ENCODE results near the gene MRO.

Gene MRO

DNA sequence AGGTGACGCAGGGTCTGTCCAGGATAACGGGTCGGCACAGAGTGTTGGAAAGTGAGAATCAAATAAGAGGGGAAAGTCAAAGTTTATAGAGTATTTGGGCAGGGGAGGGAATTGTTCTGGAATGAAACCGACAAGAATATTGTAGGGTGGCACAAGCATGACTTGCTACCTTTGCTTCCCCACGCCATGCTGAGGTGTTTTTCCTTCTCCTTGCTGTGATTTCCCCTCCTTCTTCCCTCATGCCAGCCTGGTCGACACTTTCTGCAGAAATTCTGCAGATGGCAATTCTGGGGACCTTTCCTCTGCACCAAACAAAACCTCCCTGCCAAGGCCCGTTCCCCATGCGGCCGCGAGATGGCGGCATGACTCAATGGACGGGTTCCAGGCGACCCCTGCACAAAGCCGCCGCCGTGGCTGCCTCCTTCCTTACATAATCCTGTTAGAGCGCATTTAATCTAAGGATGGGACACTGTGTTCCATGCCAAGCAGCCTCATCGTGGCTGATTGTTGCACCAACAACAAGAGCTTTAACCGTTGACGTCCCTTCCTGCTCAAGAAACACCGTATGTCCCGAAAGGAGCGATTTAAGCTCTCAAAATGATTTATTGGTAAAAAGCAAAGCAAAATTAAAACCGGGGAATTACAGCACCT, at the start of gene MRO:
Gene MRO (minus strand): TSS at position 289 of the 651 bp plus-strand sequence. CDS start 10,616 bp downstream, outside the sequence.
- DNase-seq: peak; percentile 81 to 91 (median 87)

GRCh38 chr18:50869150-50869549, 49.3 kb upstream of the MRO start:
- DNase-seq: no peak

DNA sequence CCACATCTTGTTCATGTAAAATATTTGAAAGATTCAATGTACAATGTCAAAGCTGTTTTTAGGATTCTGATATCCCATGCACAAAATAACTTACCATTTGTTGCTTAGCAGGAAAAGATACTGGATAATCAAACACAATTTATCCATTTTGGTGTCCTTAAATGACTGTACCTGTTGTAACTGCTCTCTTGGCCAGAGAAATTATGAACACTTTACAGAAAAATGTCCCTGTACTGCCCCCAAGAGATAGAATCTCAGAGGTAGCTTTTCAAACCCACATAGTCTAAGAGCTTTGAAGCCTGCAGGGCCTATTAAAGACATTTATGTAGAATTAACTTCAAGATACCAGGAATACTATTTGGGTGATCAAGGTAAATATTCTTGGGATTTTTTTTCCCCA, 46.9 kb upstream of the MRO start:
- peak; percentile 37 to 65 (median 63) for DNase-seq

GRCh38 chr18:50863840-50864375, 44.1 kb upstream of the MRO start:
- peak in 1 of 3 donors; percentile 33 for DNase-seq

DNA sequence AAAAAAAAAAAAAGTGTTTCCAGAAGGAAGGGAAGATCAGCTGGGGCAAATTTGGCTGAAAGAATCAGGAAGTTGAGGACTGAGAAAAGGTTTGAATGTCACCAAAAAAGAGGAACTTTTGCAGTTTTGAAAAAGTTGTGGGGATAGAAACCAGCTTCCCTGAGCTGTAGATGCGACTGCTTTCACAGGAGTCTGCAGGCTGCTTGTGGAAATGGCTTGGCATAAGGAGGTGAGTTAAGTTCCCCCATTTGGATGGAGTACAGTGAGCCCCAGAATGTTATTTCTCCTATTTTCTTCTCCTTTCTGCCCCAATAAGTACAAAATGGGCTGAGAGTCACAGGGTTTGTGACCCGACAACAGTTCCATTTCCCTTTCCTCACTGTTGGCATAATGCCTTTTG, 42.6 kb upstream of the MRO start:
- peak; percentile 53 to 73 (median 70) for DNase-seq

DNA sequence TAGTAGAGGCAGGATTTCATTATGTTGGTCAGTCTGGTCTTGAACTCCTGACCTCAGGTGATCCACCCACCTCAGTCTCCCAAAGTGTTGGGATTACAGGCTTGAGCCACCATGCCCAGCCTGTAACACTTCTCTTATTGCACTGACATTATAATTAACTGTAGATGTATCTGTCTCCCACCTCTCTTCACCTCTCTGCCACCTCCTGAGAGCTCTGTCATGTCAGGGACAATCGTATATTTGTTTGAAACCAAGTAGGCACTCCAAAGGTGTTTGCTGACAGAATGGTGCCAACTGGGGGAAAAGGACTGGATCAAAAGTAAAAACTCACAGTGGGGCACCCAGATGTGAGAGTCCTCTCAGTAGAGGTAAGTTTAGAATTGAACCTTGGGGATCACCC, 41.8 kb upstream of the MRO start:
- no peak for DNase-seq

- DNase-seq: peak; percentile 58 to 67 (median 64)
Measured at GRCh38 chr18:50859793-50860555, 40.2 kb upstream of the MRO start.

DNA sequence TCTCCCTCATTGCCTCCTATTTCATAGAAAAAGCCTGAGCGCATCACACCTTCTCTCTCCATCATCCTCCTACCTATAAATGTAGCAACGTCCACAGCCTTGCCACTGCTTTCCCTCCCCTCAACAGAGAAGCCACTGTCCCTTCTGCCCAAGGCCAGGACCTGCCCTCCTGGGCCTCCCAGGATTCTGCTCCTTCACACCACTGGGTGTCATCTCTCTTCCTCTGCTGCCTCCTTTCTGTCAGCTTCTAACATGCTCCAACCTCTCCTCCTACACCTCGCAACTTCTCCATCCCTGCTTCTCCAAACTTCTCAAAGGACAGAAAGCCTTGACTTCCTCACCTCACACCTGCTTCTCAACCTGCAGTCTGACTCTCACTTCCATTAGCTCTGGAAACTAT, 37.9 kb upstream of the MRO start:
- DNase-seq: peak in 1 of 3 donors; percentile 49

GRCh38 chr18:50857166-50857565, 37.4 kb upstream of the MRO start:
- peak; percentile 31 to 54 (median 48) for DNase-seq

DNA sequence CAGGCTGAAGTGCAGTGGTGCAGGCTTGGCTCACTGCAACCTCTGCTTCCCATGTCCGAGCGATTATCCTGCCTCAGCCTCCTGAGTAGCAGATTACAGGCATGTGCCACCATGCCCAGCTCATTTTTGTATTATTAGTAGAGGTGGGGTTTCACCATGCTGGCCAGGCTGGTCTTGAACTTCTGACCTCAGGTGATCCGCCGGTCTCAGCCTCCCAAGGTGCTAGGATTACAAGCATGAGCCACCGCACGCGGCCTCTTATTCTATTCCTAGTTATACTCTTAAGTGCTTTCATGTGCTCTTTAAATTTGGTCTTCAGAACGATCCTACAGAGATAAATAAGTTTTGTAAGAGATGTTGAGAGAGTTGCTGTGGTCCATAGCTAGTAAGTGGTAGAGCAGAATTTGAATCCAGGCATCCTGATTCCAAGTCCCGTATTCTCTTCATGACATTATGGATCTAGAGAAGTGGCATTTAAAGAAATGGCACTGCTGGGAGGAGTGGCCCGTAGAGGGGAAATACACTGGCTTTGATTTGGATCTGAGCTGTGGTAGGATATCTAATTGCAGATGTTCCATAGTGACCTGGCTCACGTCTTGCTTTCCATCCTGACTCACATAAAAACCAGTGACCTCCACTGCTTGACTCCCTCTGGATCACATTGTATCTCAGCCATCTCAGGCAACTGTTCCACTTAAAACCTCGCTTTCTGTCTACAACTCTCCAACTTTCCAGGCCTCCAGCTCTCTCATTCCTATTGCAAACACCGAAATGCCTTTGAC, 36.4 kb upstream of the MRO start:
- no peak for DNase-seq

DNA sequence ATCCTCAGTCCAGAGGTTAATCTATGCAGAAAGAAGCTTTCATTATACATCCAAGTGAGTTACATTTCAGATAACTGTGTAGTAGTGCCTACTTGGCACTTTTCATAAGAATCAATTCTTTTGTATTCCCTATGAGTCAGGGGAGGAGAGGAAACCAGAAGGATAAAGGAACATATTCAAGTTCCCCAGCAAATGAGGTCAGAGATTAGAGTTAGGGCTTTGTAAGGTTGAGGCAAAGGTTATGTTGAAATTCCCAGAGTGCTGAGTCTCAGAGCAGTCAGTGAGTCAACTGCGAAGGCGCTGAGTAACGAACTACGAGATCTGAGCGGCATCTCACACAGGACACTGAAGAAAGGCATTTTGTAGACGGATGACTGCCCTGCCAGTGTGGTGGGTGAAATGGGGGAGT, 34.1 kb upstream of the MRO start:
- DNase-seq: peak; percentile 91 to 99 (median 98)

DNA sequence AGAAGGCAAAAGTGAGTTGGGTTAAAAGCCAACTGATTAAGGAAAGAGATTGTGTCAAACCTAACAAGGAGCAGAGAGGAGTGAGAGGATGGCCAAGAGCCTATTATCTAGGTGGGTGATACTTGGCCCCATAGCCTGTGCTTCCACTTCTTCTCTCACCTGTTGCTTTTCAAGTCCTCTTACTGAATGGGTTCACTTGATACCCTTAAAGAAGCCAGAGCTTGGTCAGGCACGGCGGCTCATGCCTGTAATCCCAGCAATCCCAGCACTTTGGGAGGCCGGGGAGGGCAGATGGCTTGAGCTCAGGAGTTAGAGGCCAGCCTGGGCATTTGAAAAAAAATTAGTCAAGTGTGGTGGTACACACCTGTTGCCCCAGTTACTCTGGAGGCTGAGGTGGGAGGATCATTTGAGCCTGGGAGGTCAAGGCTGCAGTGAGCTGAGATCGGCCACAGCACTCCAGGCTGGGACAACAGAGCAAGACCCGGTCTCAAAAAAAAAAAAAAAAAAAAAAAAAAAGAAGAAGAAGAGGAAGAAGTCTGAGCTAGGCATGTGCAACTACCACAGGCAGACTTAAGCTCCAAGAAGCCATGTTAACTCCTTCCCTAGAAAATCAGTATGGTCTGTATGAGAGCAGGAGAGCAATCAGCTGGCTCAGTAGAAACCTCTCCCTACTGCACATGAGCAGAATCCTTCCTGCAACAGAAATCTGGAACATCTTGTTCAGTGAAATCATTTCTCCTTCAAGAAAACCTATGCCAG, 30.7 kb upstream of the MRO start:
- DNase-seq: peak in 2 of 3 donors; percentile 28 to 33

DNA sequence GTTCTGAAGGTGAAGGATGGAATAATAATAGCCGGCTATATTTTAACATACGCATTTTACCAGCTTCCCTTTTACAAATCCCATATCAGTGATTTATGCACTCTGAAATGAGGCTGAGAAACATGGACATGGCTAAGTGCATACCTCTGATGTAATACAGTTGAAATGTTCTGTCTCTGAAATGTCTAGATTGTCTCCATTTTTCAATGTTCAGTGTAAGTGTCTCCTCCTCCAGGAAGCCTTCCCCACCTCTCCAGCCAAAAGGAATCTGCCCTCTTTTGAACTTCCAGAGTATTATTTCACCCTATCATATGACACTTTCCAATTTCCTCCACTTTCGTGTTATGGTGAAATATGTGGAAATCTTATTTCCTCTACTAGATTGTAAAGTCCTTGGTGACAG, 29.6 kb upstream of the MRO start:
- peak; percentile 55 to 73 (median 68) for DNase-seq

DNA sequence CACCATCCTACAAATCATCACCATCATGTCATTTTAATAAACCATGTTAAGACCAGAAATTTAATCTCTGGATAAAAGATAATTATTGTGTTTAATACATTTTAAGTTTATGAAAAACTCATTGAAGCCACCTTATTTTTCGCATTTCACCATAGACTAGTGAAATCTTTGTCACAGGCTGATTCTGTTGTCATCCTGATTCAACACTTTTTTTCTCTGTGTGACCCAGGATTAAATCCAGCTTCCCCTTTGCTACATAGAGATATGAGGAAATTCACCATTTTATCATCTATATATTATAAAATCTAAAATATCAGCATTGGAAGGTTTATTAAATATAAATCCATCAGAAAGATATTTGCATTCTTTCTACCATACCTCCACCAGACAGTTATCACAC, 29.2 kb upstream of the MRO start:
- peak; percentile 62 to 80 (median 79) for DNase-seq

- peak; percentile 77 to 90 (median 89) for DNase-seq
Measured at GRCh38 chr18:50848061-50848551, 28.3 kb upstream of the MRO start.

GRCh38 chr18:50847192-50847591, 27.4 kb upstream of the MRO start:
- DNase-seq: peak; percentile 22 to 73 (median 73)

GRCh38 chr18:50844960-50845359, 25.1 kb upstream of the MRO start:
- no peak for DNase-seq

- no peak for DNase-seq
Measured at GRCh38 chr18:50844554-50844953, 24.7 kb upstream of the MRO start.

GRCh38 chr18:50842846-50843245, 23.0 kb upstream of the MRO start:
- DNase-seq: peak in 2 of 3 donors; percentile 55 to 58

GRCh38 chr18:50839996-50840395, 20.2 kb upstream of the MRO start:
- no peak for DNase-seq

- no peak for DNase-seq
Measured at GRCh38 chr18:50839341-50839740, 19.5 kb upstream of the MRO start.

DNA sequence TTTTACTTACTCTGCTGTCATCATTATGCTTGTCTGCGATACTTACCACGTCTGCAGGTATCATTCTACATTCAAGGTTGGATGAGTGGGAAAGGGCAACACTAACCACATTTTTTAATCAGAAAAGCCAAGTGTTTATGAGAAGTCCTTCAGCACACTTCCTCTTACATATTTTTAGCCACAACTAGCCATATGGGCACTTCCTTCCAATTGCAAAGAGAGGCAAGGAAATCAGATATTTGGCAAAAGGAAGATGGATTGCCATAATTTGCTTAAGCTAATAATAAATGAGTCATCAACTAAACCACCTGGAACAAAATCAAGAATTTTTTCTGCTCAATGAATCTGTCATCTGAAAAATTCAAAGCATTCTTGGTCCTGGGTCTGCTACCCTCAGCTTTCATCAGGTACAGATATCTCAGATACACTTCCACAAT, 16.7 kb upstream of the MRO start:
- peak in 2 of 3 donors; percentile 60 to 61 for DNase-seq

Data from suppressor macrophage treated with lipopolysaccharide for 1 hour (primary cell).